Cardiac fibroblast (primary cell): ENCODE measurements around the gene SPACA7.
"Not testable (repeated sequence)": the region's sequence is repeated elsewhere in the genome, so short reads cannot be mapped to it uniquely, and the experiment has no call there.

Experiments
- DNase-seq, 2 donors: peaks; one replicate each; pipeline versions ENCODE4 v3.0.0 to v3.0.0-alpha.2; 2010; ENCODE audit warnings: low read depth in 2 of 2
- H3K4me3 ChIP-seq, 2 donors: replicated peaks in 1 of 2; 1 replicate in 1 of 2; 2 replicates in 1 of 2; pipeline ENCODE4 v1.5.1; 2011; ENCODE audit warnings: low read depth in 2 of 2, low read length in 2 of 2, mild to moderate bottlenecking in 2 of 2, moderate library complexity in 1 of 2
- CTCF ChIP-seq: IDR thresholded peaks from one replicate; pipeline ENCODE4 v1.5.1; 2011; ENCODE audit warnings: low read depth, mild to moderate bottlenecking, low read length, inconsistent platforms

SPACA7 gene

GRCh38 chr13:112416647-112417046, 40.5 kb downstream of the SPACA7 start:
- DNase-seq, result no peak
- TF ChIP-seq CTCF, result no peak
- H3K4me3 ChIP-seq, result no peak overlapping the region

- DNase-seq, result no peak
- no peak for TF ChIP-seq CTCF
- H3K4me3 ChIP-seq, result no peak overlapping the region
Observed at GRCh38 chr13:112417079-112417478, 40.9 kb downstream of the SPACA7 start.

- no peak overlapping the region for H3K4me3 ChIP-seq
- no peak for DNase-seq
- TF ChIP-seq CTCF, result no peak
Observed at GRCh38 chr13:112424098-112424497, 47.9 kb downstream of the SPACA7 start.

GRCh38 chr13:112428704-112429103, 52.5 kb downstream of the SPACA7 start:
- no peak overlapping the region for H3K4me3 ChIP-seq
- DNase-seq, result no peak
- TF ChIP-seq CTCF, result no peak

GRCh38 chr13:112431734-112432133, 55.6 kb downstream of the SPACA7 start:
- no peak overlapping the region for H3K4me3 ChIP-seq
- no peak for DNase-seq
- TF ChIP-seq CTCF, result no peak

- H3K4me3 ChIP-seq, DNase-seq: not testable (repeated sequence)
Observed at GRCh38 chr13:112432734-112433133, 56.6 kb downstream of the SPACA7 start.

GRCh38 chr13:112433517-112433916, 57.4 kb downstream of the SPACA7 start:
- not testable (repeated sequence) for H3K4me3 ChIP-seq, DNase-seq

GRCh38 chr13:112434032-112434431, 57.9 kb downstream of the SPACA7 start:
- no peak for DNase-seq
- TF ChIP-seq CTCF, result no peak
- H3K4me3 ChIP-seq, result no peak overlapping the region
